DMS 273 (cell line): ENCODE measurements around the gene SYPL2.

ENCODE experiments used
- DNase-seq: peaks from one replicate; lab custom pipeline; 2025; ENCODE audit not compliant: unreplicated experiment; lab: John Stamatoyannopoulos, UW

SYPL2 gene

DNA sequence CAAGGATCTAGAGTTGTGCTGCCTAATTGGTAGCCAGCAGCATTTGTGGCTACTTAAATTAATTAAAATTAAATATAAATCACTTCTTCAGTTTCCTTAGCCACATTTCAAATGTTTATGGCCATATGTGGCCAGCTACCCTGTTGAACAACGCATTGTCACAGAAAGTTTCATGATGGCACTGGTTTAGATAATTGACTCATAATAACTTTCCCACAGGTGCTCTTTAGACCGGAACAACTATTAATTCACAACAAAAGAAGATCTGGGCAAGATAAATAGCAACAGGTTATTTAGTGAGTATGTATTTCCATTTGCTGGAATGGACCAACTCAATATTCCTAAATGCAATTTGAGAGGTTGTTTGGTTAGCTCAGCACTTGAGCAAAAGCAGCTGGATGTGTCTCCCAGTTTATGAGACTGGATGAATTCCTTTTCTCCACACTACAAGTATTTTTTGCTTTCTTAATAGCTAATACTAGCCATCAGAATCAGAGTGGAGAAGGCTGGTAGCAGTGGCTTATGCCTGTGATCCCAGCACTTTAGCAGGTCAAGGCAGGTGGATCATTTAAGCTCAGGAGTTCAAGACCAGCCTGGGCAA, 46.9 kb downstream of the SYPL2 start:
- DNase-seq = no peak

- DNase-seq = no peak
Measured at GRCh38 chr1:109514846-109515245, 48.5 kb downstream of the SYPL2 start.

DNA sequence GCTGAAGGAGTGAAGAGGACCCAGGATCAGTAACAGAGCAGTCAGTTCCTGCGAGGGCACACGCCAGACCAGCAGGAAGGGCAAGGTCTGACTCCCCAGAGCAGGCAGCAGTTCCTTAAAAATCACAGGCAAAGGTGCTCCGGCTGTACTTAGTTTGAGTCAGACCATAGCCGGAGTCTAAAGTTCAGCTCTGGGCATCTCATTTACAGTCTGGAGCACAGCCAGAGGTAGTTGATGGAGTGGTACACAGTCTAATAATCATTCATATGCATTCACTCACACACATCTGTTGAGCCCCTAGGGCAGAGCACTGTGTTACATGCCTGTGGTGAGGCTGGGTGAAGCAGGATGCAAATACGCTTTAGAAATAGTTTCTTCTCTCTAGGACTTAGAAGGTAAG, 50.5 kb downstream of the SYPL2 start:
- DNase-seq = peak; percentile 84

DNA sequence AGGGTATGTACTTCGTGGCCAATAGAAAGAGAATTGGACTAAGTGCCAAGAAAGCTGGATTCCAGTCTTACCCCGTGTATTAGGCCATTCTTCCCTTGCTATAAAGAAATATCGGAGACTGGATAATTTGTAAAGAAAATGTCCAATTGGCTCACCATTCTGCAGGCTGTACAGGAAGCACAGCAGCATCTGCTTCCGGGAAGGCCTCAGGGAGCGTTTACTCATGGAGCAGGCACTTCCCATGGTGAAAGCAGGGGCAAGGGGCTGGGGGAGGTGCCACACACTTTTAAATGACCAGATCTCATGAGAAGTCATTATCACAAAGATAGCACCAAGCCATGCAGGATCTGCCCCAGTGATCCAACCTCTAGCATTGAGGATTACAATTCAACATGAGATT, 51.0 kb downstream of the SYPL2 start:
- no peak for DNase-seq

- no peak for DNase-seq
Measured at GRCh38 chr1:109521002-109521951, 54.9 kb downstream of the SYPL2 start.

DNA sequence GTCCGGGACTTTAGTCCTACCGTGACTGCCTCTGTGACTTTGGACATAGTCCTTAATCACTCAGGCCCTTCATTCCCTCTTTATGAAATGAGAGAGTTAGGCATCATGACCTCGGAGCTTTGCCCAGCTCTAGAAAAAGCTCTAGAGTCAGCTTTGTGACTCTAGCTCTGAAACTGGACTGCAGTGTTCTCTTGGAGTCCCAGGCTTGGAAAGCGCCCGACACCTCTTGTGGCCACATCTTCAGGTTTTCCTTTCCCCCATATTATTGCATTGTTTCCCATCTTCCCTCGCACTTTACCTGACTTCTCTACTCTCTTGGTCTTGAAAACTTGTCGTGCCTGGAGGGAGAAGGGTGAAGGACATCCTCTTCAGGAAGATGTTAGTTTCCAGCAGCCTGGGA, 55.7 kb downstream of the SYPL2 start:
- no peak for DNase-seq

GRCh38 chr1:109523706-109524105, 57.4 kb downstream of the SYPL2 start:
- no peak for DNase-seq

- no peak for DNase-seq
Measured at GRCh38 chr1:109527098-109527811, 60.9 kb downstream of the SYPL2 start.

DNA sequence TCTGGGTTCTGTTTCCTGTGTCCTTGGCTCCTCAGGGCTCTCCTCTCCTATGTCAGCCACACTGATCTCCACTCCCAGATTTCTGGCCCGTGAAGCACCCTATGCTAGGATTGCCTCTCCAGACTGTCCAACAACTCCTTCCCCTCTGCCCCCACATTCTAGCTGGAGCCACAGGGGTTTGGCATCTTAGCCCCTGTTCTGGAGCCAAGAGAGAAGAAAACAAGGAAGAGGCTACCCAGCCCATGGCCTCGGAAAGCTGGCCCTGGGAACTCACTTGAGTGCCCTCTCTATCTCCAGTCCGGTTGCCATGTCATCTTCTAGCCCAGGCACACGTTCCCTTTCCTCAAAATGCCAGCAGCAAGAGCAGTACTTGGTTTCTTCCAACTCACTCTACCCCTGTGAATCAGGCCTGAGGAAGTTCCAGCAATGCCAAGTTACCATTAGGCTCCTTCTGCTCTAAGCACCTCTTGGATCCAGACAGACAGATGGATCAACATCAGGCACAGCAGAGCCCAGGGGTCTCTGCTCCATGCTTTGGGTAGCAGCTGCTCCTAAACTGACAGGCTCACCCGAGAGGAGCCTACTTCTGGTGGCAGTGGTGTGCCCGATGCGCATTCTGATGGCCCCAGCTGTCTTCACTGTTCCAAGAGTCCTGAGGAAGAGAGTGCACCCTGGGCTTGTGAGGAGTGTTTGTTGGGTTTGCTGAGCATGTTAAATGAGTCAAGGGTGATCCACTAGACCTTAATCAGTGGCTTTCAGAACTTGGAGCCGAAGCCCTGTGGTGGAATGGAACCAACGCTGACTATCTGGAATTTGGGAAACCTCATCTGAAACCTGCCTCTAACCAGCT, 61.7 kb downstream of the SYPL2 start:
- DNase-seq = peak; percentile 93

DNA sequence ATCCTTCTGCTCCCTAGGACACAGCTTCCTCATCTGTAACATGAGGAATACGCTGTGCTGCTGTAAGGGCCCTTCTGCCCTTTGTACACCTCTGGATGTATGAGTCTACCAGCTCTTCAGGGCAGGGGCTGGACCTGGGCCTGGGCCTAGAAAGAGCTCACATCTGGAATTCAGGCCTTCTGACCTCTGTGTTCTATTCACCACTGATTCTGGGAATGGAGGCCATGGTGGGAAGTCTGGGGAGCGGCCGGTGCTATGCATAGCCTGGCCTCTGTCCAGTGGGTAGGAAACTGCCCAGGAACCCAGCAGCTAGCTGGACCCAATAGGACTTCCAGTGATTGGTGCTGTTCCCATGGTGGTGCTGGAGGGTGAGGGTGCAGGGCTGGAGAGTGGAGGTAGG, 62.4 kb downstream of the SYPL2 start:
- no peak for DNase-seq

DNA sequence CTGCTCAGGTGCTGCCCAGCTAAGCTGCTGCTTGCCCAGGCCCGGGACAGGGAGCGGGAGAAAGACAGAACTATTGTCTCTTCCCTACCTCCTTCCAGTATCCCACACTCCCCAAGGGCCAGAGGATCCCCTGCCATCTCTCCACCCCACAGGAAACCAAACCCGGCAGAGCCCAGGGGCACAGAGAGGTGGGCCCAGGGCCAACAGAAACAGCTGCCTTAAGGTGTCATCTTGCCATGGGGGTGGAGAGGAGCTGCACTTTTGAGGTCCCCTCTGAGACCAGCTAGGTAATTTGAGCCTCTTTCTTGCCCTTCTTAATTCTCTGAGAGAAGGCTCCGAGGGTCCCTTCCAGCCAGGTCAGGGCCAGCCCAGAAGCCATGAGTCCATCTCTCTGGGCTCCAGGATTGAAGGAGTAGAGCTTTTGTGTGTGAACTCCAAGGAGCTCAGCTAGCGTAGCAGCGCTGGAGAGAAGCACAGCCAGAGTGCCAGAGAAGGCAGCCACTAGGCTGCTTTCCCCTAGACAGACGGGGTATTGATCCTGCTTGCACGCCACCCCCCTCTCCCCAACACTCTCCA, 63.6 kb downstream of the SYPL2 start:
- DNase-seq = peak; percentile 91

GRCh38 chr1:109530457-109531087, 64.2 kb downstream of the SYPL2 start:
- DNase-seq = peak; percentile 97

DNA sequence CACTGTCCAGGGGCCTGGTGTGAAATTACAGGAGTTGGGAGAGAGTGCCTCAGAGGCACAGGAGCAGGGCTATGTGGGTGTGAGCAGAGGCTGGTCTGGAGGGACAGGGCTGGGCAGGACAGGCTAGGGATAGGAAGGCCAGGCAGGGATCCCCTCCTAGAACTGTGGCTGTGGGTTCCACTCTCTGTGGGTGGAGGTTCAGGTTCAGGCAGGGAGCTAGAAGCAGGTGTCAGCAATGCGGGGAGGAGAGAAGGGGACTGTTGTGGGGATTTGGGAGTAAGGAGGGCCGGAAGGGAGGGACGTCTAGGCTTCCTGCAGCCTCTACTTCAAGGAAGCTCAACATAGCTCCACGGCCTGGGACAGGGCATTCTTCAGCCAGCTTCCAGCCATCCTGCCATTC, 65.0 kb downstream of the SYPL2 start:
- no peak for DNase-seq
